Measurements from ENCODE around the gene PRKRA.
"Not testable (repeated sequence)": the region's sequence is repeated elsewhere in the genome, so short reads cannot be mapped to it uniquely, and the experiment has no call there.

Gene PRKRA

DNA sequence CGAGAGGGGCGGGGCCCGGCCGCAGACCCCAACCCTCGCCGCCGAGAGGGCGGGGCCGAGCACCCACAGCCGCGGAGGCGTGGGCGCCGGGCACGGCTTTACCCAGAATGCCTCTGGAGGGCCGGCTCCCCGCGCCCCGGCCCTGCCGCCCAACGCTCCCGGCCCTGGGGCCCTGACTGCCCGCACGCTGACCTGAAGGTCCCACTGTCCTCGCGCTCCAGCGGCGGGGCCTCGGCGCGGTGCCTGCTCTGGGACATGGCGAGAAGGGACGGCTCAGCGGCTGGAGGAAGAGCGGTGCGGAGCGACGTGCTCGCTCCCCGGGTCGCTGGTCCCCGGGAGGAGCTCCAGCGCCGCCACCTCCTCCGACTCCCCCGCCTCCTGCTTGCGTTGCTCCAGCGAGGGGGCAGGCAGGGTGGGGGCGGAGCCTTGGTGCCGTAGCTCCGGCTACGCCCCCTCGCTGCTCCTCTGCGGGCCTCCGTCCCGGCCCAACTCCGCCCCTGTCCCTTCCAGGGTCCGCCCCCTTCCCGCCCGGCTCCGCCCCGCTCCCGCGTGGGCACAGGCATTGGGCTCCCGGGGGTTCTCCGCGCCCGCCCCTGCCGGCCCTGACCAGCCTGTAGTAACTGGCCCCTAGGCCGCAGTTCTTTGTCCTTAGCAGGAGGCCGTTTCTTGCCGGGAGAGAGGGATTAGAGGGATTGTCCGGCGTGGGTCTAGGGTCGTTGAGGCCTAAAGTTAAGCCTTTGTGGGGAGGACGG lies at the start of gene PRKRA, which contains the start of gene PJVK:
TSS of gene PRKRA (minus strand) at position 402 of the 752 bp plus-strand sequence. CDS start at position 257, 145 bp downstream.
TSS of gene PJVK (plus strand) at position 605 of the 752 bp plus-strand sequence. CDS start 2,032 bp downstream, outside the sequence.
- peak; percentile 91 to 97 (median 92) for DNase-seq (ENCODE audit: low read depth in 3 of 3, low spot score in 1 of 3)

DNA sequence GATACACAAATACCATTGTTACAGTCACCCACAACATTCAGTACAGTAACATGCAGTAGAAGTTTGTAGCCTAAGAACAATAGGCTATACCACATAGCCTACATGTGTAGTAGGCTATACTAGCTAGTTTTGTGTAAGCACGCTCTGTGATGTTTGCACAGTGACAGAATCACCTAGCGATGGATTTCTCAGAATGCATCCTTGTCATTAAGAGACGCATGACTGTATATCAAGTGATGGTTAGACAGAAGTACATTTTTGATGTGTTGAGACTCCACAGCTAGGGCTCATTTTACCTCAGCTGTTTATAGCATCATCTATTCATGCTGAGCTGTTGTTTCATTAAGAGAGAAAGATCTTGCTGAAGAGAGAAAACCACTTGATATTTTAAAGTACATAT lies 48.7 kb upstream of the PRKRA start:
- DNase-seq (ENCODE audit: low read depth in 3 of 3, low spot score in 1 of 3): no peak

DNA sequence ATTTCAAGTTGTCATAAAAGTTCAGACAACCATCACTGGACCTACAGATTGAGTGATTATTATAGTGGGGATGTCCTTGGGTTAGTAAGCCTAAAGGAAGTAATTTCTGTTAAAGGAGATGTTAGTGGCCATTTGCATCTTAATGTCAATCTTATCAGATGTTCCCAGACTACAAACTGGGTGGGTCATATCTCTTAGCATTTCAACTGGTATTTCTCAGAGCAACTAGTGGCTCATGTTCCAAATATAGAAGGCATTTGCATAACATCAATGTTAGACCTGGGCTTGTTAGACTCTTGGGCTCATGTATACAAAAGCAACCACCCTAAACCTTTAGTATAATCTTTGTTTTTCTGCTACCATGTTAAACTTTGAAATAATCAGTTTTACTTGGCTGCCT lies 47.2 kb upstream of the PRKRA start:
- DNase-seq (ENCODE audit: low read depth in 3 of 3, low spot score in 1 of 3): no peak

DNA sequence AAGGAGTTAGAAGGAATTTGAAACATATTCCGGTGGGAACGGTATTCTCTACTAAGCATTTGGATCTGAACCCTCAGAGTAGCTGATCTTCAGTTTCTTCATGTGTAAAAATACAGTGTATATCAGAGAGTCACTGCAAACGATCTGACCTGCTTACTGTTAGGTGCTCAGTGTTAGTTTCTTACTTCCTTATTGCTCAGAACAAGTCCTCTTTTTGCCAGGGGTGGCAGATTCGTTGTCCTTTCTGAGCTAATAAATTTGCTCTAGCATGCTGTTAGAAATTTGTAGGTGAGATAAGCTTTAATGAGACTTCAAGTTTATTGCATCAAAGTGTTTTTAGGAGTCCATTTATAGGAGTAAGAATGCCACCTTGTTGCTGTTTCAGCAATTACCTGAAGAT lies 45.1 kb upstream of the PRKRA start:
- DNase-seq (ENCODE audit: low read depth in 3 of 3, low spot score in 1 of 3): no peak

DNA sequence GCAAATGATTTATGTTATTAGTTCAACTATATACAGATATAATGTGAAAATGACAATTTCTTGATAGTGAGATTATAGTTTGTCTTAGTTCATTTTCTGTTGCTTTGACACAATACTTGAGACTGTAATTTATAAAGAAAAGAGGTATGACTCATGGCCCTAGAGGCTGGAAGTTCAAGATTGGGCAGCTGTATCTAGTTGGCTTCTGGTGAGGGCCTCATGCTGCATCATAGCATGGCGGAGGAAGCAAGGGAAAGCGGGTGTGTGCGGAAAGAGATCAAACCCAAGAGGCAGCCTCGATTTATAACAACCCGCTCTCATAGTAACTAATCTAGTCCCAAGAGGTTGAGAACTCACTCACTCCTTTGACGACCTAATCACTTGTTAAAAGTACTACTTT lies 40.6 kb upstream of the PRKRA start:
- no peak for DNase-seq (ENCODE audit: low read depth in 3 of 3, low spot score in 1 of 3)

DNA sequence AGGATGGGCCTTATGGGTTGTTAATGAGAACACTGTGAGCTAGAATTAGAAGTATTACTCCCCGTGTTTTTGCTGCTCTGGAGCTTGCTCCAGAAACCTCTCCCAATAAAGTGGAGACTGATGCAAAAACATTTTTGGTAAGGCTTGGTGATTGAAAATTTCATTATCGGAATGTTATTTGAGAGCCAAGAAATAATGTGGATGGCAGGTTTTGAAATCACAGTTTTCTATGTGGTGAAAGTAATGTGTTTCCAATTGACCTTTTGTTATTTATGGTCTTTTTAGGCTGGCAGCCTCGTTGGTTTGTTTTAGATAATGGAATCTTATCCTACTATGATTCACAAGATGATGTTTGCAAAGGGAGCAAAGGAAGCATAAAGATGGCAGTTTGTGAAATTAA lies 34.4 kb upstream of the PRKRA start:
- DNase-seq (ENCODE audit: low read depth in 3 of 3, low spot score in 1 of 3): no peak

DNA sequence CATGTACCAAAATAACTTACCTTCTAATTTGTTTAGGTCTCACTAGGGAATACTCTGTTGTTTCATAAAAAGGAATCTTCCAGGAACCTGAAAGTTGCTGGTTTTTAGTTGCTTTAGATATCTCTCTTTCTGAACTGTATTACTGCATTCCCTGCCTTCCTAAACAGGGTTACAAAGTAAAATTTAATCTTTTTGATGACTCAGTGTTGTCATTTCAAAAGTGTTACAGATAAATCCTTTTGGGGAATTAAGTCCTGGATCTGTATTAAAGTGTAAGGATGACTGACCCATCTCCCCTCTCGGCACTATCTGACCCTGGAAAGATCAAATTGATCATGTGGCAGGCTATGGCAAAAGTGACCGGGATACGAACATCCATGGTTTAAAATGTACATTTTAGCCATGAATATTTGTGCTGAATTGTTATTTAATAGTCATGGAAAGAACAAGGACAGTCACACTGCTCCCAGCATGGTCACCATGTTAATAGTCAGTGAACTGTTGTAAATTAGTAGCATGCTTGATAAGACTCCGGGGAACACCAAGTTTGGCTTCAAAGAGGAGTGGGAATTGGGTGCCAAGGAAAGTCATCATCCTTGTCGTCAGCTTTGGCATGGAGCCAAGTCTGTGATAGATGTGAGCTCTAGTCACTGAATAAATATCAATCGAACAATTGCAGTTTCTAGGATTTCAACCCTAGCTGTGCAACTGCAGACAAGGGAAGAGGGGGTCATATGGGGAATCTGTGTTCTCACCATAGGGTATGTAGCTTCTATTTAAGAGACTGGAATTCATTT lies 33.5 kb upstream of the PRKRA start:
- no peak for DNase-seq (ENCODE audit: low read depth in 3 of 3, low spot score in 1 of 3)

DNA sequence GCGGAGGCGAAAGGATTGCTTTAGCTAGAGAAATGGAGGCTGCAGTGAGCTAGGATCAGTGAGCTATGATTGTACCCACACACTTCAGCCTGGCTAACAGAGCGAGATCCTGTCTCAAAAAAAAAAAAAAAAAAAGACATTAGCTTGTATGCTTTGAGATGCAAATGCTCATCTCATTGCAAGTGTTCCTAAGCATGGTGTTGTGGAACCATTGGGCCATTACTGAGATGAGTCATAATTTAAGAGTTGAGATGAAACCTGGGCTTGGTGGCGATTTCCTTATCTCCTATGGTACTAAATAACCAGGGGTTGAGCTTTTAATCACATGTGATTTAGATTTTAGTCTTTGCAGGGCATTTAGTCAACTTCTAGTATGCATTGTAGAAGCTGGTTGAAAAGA lies 31.5 kb upstream of the PRKRA start:
- DNase-seq (ENCODE audit: low read depth in 3 of 3, low spot score in 1 of 3): no peak

DNA sequence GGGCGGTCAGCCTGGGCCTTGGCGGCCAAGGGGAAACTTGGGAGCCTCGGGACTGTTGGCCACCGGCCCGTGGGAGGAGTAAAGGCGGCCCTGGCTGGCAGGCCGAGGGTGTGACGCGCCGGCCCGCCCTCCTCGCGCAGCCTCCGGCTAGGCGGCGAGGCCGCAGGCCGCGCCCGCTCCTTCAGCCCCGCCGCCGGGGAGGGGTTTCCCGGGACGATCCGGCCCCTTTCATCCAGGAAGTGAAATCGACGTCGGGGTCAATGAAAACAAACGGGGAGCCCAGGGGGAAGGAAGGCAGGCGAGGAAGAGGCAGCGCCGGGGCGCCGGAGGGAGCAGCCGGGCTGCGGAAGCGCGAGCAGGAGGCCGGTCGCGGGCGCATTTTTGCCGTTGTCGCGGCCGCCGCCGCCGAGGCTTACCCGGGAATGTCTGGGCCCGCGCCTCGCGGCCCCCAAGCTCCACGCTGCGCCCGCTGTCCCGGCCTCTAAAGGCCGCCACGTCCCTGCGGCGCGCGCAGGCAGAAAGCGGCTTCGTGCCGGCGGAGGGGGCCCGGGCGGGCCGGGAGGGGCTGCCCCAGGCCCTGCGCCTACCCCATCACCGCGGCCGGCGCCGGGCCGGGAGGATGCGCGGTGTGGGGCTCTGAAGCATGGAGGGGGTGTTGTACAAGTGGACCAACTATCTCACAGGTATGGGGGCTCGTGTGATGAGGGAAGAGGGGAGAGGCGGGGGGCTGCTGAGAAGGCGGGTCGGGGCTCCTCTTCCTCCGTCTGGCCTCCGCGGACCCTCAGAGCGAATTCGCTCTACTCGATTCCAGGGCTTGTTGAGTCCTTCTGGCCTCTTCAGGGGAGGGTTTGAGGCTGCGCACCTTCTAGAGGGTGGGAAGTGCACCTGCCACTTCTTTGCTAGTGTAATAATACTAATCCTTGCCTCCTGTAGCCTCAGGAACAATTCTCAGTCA lies 29.5 kb upstream of the PRKRA start, which contains the start of gene PLEKHA3:
TSS of gene PLEKHA3 (plus strand) at position 231 of the 955 bp plus-strand sequence. CDS start at position 644, 413 bp downstream.
- peak; percentile 41 to 58 (median 43) for DNase-seq (ENCODE audit: low read depth in 3 of 3, low spot score in 1 of 3)

DNA sequence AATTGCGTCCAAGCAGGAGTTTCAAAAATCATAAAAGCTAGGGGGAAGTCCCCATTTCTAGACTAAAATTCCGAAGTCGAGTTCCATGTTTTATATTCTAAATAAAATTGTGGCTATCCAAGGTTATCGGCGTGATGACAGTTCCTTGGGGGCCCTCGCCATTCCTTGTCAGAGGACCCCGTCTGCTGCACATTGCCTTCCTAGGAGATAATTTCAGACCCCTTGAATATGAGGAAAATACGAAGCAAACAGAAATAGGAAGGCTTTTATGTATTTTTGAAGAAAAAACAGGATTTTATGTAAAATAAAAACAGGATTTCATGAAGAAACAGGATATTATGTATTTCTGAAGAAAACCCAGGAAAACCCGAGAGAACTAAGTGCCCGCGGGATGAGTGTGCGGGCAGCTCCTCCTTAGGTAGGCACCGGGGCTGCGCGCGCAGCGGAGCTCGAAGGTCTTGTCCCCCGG lies 28.8 kb upstream of the PRKRA start:
- no peak for DNase-seq (ENCODE audit: low read depth in 3 of 3, low spot score in 1 of 3)

DNA sequence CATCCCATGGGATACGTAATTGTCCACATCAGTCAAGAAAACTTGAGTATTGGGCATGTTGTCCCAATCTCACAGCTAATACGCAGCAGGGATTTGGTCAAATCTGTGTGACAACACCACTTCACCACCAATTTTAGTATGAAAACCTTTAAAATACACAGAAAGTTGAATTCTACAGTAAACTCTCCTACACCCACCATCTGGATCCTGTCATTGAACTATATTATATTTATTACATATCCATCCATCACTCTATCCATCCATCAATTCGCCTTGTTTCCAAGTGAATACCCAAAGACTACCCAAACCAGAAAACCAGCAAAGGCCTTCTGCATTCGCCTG lies 28.3 kb upstream of the PRKRA start:
- no peak for DNase-seq (ENCODE audit: low read depth in 3 of 3, low spot score in 1 of 3)

DNA sequence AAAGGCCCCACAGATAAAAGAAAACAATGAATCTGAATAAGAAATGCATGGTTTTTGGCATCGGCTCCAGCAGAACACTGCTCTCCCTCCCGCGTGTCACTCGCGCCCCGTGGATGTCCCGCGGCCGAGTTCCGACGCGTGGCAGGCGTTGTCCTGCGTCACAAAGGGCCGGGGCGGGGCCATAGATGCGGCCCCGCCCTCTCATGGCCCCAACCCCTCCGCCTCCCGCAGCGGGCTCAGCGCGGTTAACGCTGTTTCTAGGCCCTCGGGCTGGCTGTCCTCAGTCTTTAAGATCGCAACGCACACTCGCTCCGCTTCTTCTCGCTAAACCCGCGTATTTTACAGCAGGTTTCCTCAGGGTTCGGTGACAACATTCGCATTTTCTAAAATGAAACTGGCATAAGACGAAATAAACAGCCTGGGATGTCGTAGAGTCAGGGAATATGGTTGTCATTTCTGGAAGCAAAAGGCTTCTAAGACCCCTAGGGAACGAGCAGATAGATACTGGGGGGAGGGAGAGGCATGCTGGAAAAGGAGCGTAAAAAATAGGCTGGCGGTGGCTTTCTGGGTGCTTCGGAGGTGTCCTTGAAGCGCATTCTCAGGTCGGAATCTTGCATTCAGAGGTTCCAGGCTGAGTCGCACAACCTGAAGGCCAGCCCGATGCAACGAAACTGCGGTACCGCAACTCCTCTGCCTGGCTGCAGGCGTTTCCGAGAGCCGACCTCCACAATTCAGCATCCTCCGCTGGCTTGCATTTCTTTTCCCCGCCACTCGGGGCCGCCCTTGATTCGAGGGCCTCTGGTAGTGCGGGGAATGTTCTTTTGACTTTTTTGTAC lies 27.7 kb upstream of the PRKRA start, which contains the start of gene FKBP7:
TSS of gene FKBP7 (minus strand) at position 162 of the 836 bp plus-strand sequence. CDS start at position 61, 101 bp downstream.
- DNase-seq (ENCODE audit: low read depth in 3 of 3, low spot score in 1 of 3): peak; percentile 46 to 70 (median 66)

DNA sequence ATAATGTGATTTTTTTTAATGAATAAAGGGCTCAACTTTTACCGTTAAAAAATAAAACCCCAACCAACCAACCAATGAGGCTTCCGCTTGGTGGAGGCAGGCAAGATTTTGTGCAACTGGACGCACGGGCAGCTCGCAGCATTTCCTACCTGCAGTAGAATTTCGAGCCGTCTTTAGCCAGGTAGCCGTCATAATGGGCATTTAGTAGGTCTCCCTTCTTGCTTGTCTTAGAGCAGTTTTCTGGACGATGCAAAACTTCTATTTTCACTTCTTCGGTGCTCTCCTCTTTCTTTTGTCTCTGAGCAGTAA lies 27.1 kb upstream of the PRKRA start:
- no peak for DNase-seq (ENCODE audit: low read depth in 3 of 3, low spot score in 1 of 3)

DNA sequence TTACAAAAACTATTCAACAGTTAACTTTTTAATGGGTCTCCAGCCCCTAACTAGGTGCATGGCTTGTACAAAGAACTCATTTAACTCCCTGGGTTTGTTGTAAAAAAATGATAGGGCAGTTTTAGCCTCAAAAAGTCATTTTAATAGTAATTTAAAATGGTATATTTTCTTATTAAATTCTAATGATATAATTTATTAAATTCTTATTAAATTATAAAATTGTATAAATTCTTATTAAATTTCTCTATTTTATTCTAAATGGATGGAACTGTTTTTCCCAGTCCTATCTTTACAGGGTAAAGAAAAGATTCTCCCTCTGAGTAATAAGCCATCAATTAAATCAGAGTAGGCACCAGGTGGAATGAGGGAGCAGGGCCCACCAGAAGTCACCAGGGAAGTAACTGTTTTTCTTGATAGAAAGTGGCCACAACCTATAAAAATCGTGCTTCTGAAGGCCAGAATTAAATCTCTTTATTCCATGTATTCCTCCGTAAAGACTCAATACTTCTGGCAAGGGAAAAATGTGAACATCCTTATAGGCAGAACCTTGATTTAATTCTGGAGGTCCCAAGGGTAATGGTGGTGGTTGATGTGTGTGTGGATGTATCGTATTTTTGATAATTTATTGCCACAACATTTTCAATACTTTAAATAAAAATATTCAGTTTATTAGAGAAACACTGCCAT lies 26.6 kb upstream of the PRKRA start:
- DNase-seq (ENCODE audit: low read depth in 3 of 3, low spot score in 1 of 3): no peak

DNA sequence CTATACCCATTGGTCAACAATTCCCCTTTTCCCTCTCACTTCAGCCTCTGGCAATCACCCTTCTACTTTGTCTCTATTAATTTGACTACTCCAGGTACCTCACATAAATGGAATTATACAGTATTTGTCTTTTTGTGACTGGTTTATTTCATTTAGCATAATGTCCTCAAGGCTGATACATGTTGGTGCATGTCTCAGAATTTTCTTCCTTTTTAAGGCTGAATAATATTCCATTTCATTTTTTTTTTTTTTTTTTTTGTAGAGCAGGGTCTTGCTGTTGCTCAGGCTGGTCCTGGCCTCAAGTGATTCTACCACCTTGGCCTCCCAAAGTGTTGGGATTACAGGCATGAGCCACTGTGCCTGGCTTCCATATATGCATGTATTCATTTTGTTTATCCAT lies 25.5 kb upstream of the PRKRA start:
- DNase-seq (ENCODE audit: low read depth in 3 of 3, low spot score in 1 of 3): no peak

DNA sequence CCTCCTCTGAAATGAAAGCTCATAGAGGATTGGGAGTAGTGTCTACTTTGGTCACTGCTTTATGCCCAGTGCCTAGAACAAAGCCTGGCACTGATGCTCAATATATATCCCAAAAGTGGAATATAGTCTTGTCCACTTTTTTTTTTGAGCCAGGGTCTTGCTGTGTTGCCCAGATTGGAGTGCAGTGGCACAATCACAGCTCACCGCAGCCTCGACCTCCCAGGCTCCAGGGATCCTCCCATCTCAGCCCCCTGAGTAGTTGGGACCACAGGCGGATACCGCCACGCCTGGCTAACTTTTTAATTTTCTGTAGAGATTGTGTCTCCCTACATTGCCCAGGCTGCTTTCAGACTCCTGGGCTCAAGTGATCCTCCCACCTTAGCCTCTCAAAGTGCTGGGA lies 23.6 kb upstream of the PRKRA start:
- DNase-seq (ENCODE audit: low read depth in 3 of 3, low spot score in 1 of 3): no peak

DNA sequence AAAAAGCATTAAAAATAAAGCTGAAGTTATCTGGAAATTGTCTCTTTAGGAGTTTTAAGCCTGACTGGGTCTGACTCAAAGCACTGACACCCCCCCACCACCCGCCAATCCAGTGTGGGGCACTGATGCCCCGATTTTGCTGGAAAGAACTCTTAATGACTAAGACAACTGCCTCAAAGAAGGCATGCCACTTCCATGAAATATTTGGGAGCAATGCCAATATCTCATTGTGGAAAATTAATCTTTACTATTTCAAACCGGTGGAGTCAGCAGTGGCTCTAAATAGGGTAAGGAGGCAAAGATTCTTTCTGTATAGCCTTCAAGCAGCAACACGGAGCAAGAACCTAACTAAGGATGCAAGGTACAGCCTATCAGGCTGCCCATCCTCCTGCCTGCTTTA lies 23.0 kb upstream of the PRKRA start:
- no peak for DNase-seq (ENCODE audit: low read depth in 3 of 3, low spot score in 1 of 3)

DNA sequence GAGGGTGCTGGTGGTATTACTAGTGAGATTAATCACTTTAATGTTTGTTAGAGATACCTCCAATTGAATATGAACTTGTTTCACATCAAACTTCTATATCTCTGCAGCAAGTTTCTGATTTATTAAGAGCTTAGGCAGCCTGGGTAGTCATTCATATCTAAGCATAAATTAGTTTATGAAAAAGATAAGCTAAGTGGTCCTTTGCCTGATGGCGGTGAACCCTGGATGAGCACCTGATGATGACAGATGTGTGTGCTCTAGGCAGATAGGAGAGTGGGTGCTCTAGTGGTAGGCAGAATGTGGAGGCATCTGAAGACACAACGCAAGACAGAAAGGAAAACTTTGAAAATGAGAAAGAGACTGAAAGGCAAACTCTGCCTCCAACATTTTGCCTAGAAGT lies 22.4 kb upstream of the PRKRA start:
- DNase-seq (ENCODE audit: low read depth in 3 of 3, low spot score in 1 of 3): no peak

DNA sequence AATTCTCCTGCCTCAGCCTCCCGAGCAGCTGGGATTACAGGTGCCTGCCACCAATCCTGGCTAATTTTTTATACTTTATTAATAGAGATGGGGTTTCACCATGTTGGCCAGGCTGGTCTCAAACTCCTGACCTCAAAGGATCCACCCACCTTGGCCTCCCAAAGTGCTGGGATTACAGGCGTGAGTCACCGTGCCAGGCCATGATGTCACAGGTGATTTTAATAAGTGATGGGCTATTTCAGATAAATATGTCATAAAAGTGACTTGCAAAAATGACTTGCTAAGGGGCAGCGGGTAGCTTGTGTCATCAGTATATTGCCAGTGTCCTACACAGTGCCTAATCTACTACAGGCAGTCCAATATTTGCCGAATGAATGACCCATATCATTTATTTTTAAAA lies 20.3 kb upstream of the PRKRA start:
- not testable (repeated sequence) for DNase-seq (ENCODE audit: low read depth in 3 of 3, low spot score in 1 of 3)

Data from stimulated activated CD4-positive, alpha-beta T cell treated with anti-CD3 and anti-CD28 coated beads, TNF-alpha, amount 100 ng/mL, for 1 hour (primary cell).